ENCODE measurements around the gene CHCHD5. TPM values are rescaled to one million over a fixed set of nuclear protein-coding genes. Genes with fewer than 3 reads are reported as not detected.

Gene CHCHD5
- total RNA-seq, 1 experiment from 2014 or later: 32.3 TPM

- Histone ChIP-seq H3K79me2 (ENCODE audit: insufficient read depth, low read length) (no peaks in the 10 kb centered on the region), H3K23me2 (ENCODE audit: insufficient read length, low read depth, low read length, poor library complexity, severe bottlenecking) (peaks cover 13% of the 10 kb centered on the region), H3K4me1 (ENCODE audit: insufficient read depth, low read length) (no peaks in the 10 kb centered on the region), H4K5ac (ENCODE audit: insufficient read length, low read depth, low read length) (no peak overlapping the region), H2BK12ac (ENCODE audit: insufficient read length, low read depth, low read length) (no peak overlapping the region), H3K9me3 (ENCODE audit: control insufficient read depth, low read depth, low read length) (no peaks in the 10 kb centered on the region), H3K27me3 (ENCODE audit: insufficient read depth, low read length) (no peaks in the 10 kb centered on the region), H3K9ac (ENCODE audit: extremely low read depth, insufficient read length, low read length) (no peak overlapping the region), H3K14ac (ENCODE audit: insufficient read depth, low read length) (no peak overlapping the region), H3K4ac (ENCODE audit: low read depth, low read length) (no peak overlapping the region), H3T11ph (ENCODE audit: low read length) (no peak overlapping the region), H2AK5ac (ENCODE audit: insufficient read length, low read length) (no peak overlapping the region), H2BK5ac (ENCODE audit: insufficient read length, low read length) (no peak overlapping the region), H3K56ac (ENCODE audit: insufficient read length, low read depth, low read length) (no peak overlapping the region), H4K8ac (replicated peaks; ENCODE audit: insufficient read length, low read depth, low read length) (no peak overlapping the region), H3K4me2 (ENCODE audit: insufficient read depth, insufficient read length, low read length) (no peak overlapping the region), H3K23ac (ENCODE audit: insufficient read length, low read depth, low read length) (no peak overlapping the region), H2BK120ac (ENCODE audit: low read depth, low read length, poor library complexity, severe bottlenecking) (no peak overlapping the region), H2AFZ (ENCODE audit: low read length) (no peak overlapping the region), H4K91ac (ENCODE audit: insufficient read length, low read depth, low read length) (no peak overlapping the region), H3K27ac (ENCODE audit: insufficient read length, low read depth, low read length) (no peak overlapping the region), H3K18ac (ENCODE audit: insufficient read length, low read depth, low read length) (no peak overlapping the region), H2BK20ac (ENCODE audit: low read depth, low read length, poor library complexity, severe bottlenecking) (no peak overlapping the region), H2BK15ac (ENCODE audit: low read depth, low read length) (no peak overlapping the region), H3K79me1 (ENCODE audit: insufficient read depth, low read depth, low read length, poor library complexity, severe bottlenecking) (no peaks in the 10 kb centered on the region), H4K20me1 (ENCODE audit: control insufficient read depth, insufficient read depth, insufficient read length) (no peaks in the 10 kb centered on the region)
- no peaks in the 10 kb centered on the region for H3K9me3 Mint-ChIP-seq
- peaks cover 8 to 13% (median 12%) of the 10 kb centered on the region in 3 experiments for H3K36me3 Mint-ChIP-seq (ENCODE audit: insufficient read depth in 1 of 3, low read depth in 3 of 3)
- H3K4me1 Mint-ChIP-seq: peaks cover 17% of the 10 kb centered on the region in 2 experiments
- H3K4me3 Mint-ChIP-seq: peak overlapping the region; percentile 19 to 30; a peak in 4 of 5 replicates
- no CpG with 5 or more reads among the region's 10 CpGs for WGBS (ENCODE audit: extremely low coverage, insufficient read length, low lambda C conversion rate)
- no peak overlapping the region; a peak in 1 of 7 replicates for H3K27ac Mint-ChIP-seq
- no peak for DNase-seq
- no peaks in the 10 kb centered on the region; the same call in 1 of the 2 replicates for H3K27me3 Mint-ChIP-seq (ENCODE audit: low read depth)
- TF ChIP-seq, protein P1, sequence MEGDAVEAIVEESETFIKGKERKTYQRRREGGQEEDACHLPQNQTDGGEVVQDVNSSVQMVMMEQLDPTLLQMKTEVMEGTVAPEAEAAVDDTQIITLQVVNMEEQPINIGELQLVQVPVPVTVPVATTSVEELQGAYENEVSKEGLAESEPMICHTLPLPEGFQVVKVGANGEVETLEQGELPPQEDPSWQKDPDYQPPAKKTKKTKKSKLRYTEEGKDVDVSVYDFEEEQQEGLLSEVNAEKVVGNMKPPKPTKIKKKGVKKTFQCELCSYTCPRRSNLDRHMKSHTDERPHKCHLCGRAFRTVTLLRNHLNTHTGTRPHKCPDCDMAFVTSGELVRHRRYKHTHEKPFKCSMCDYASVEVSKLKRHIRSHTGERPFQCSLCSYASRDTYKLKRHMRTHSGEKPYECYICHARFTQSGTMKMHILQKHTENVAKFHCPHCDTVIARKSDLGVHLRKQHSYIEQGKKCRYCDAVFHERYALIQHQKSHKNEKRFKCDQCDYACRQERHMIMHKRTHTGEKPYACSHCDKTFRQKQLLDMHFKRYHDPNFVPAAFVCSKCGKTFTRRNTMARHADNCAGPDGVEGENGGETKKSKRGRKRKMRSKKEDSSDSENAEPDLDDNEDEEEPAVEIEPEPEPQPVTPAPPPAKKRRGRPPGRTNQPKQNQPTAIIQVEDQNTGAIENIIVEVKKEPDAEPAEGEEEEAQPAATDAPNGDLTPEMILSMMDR (conservative IDR thresholded peaks at IDR 0.05): peak; percentile 60
Observed at GRCh38 chr2:112582314-112582746, 2.1 kb upstream of the CHCHD5 start.
